HUDEP-2 (cell line): ENCODE data around the gene ACYP2.

Source experiments
- DNase-seq, 76 experiments: peaks; one replicate each; lab custom pipeline; 2025; ENCODE audit not compliant: unreplicated experiment in 76 of 76; lab: John Stamatoyannopoulos, UW

Gene ACYP2

DNA sequence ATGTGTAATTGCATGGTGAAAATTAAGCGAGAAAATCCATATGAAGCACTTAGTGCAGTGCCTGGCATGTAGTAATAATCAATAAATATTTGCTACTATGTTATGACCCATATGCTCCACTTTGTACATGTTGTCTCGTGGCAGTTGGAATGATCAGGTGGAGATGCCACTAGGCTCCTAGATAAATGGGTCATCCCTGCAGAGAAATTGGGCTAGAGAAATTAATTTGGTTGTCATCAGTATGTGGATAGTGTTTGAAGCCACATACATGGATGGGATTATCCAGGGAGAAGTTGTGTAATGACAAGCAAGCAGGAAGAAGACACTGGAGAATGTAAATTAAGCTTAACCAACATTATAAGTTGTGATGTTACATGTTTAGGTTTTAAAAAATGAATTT, 33.0 kb downstream of the ACYP2 start:
- no peak for DNase-seq

- no peak for DNase-seq
Measured at GRCh38 chr2:54149638-54150441, 34.4 kb downstream of the ACYP2 start.

GRCh38 chr2:54158311-54158710, 42.9 kb downstream of the ACYP2 start:
- no peak for DNase-seq

DNA sequence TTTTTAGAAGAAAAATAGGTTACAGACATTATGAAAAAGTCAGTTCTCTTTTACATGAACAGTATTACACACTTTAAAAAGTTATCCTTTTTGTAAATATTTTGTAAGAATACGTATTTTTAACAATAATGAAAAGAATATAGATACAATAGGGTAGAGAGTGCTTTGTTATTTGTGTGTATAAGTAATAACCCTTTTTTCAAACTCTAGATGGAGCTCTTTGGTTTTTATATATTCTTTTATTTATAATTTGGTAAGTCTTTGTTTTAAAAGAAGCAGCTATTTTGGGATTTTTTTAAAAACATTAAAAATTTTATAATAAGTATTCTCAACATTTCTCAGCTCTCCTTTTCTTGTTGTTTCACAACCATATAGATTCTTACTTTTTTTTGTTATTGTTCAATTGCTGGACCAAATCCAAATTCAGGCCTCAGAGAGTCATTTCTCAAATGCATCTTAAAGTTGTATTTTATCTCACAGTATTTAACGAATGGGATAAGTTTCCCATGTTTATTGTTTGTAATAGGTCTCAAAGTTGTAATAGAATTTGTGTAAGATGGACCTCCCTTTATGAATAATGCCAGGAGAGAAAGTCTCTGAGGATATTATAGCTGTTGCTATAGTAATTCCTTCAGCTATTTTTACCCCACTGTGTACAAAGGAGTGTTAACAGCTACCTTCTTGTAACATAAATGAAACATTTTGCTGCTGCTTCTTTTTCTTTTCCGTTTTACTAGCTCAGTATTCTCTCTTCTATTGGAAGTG, 46.4 kb downstream of the ACYP2 start:
- no peak for DNase-seq

DNA sequence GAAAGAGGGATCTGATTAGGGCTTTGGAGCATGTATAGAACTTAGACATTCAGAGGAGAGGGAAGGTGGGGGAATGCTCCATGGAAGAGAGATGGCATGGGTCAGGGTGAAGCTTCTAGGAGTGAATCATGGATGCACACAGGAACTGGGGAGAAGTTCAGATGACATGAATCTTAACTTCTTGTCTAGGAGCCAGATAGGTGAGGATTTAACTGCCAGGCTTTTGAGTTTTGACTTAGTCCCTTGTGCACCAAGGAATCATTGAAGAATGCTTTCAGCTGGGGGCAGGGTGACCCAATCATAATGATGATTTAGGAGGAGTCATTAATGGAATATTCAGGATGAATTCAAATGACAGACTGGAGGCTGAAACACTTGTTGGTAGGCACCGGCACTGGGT, 48.7 kb downstream of the ACYP2 start:
- DNase-seq, result no peak

GRCh38 chr2:54166121-54166773, 50.8 kb downstream of the ACYP2 start:
- DNase-seq, result peak in 3 of 76 experiments; percentile 2 to 28 (median 12)

DNA sequence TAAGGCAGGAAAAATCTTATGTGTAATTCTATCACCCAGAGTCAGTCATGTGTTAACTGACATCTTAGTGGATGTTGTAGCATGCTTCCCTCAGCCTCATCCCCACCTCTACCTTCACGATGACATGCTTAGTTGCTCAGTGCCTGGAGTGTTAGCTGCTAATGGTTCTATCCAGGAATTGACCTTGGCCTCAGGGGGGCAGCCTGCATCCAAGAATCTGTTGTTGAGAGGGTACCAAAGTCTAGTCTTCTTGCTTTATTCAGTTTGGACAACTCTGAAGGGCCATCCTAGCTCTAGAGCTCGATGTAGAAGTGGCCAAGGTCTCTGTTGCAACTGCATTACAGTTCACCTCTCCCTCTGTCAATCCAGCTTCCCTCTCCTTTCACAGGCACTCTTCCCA, 61.2 kb downstream of the ACYP2 start:
- peak in 1 of 76 experiments; percentile 5 for DNase-seq

DNA sequence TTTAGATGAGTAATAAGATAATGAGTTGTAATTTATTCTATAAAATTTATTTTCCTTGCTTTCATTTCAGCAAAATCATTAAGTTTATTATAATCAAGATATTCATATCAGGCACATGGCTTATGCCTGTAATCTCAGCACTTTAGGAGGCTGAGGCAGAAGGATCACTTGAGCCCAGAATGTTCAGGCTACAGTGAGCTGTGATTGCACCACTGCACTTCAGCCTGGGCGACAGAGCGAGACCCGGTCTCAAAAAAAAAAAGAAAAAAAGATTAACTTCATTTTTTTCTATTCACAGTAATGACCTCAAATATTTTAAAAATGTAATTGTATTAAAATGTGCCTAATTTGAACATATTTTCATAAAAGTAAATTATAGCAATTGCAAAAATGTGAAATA, 67.9 kb downstream of the ACYP2 start:
- no peak for DNase-seq

DNA sequence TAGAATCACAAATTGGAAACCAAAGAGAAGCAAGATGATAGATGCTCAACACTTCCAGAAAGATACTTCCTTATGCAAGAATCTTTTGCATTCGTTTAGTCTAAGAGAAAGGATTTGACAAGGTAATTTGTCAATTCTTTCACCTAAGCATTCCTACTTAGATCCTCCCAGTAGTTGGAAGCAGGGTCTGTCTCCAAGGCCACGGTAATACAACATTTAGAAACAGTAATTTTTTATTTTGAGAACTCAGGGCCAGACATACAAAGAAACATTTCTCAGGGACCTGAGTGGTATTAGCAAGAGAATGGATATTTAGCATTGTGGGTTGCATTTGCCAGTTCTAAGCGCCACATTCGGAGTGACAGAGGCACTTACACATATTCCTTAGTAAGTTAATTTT, 68.6 kb downstream of the ACYP2 start:
- DNase-seq, result no peak

- no peak for DNase-seq
Measured at GRCh38 chr2:54185105-54185504, 69.7 kb downstream of the ACYP2 start.

- DNase-seq, result no peak
Measured at GRCh38 chr2:54187331-54187730, 71.9 kb downstream of the ACYP2 start.

- DNase-seq, result no peak
Measured at GRCh38 chr2:54189539-54189938, 74.1 kb downstream of the ACYP2 start.

DNA sequence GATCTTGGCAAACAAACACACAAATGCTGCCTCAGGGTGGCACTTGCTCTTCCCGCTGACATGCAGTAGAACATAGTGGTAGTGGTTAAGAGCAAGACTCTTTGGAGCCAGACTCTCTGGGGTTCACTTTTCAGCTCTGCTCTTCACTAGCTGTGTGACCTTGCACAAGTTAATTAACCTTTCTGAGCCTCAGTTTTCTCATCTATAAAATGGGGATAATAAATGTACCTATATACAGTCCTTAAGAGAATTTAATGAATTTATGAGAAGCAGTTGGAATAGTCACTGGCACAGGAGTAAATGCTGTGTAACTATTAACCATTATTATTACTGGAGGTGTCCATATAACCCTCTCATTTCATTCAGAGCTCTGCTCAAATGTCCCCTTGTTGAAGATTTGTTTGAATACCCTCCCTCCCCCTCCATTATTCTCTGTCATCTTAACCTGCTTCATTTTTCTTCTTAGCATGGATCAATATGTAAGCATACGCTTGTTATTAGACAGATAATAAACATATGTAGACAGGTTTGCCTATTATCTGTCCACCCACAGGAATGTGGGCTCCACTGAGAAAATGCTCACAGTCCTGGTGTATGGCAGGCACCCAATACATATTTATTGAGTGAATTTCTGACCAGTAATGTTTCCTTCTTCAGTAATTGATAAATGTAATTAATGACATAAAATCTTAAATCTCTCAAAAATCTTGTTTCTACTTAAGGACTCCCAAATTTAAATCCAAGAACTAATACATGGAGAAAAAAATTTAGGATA, 76.1 kb downstream of the ACYP2 start:
- no peak for DNase-seq

DNA sequence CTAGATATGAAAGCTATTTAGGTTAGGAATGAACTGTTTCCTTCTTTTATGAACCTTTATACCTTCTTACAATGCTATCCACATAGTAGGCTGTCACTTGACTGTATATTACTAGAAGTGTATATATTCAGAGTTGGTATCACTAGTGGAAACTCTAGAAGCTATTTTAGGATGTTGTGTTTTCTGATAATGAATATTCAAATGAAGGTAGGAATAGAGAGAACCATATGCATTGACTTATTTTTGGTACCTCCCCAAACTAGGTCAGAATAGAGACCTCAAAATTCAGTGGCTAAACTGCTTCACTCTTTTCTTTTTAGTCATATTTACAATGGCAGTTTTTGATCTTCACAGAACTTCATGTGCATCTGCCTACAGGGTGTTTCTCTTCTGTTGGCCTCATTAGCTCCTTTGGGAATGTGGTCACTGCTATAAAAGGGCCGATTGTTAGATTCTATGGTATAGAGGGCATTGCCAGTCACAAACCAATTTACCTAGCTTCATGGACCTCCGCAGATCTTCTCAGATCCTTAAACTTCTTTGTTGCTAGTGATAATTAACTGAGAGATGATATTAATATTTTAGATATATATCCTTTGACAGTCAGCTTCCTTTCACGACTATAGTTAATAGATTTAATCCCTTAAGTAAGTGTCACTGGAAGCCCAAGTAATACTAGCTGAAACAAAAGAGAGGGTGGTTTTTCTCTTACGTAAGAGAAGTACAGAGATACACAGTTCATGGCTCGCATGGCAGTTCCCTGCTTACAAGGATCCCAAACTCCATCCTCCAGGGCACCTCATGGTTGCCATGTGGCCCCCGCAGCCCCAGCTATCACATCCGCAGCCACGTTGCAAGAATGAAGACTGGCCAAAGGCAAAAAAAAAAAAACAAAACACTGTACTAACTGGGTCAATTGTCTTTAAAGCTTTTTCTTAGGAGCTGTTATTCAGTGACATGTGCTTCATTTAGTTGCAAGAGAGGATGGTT, 79.6 kb downstream of the ACYP2 start:
- DNase-seq, result no peak

GRCh38 chr2:54196646-54197045, 81.2 kb downstream of the ACYP2 start:
- DNase-seq, result no peak

GRCh38 chr2:54204476-54204875, 89.1 kb downstream of the ACYP2 start:
- no peak for DNase-seq

- DNase-seq, result peak in 12 of 76 experiments; percentile 1 to 25 (median 9)
Measured at GRCh38 chr2:54206596-54206995, 91.2 kb downstream of the ACYP2 start.

DNA sequence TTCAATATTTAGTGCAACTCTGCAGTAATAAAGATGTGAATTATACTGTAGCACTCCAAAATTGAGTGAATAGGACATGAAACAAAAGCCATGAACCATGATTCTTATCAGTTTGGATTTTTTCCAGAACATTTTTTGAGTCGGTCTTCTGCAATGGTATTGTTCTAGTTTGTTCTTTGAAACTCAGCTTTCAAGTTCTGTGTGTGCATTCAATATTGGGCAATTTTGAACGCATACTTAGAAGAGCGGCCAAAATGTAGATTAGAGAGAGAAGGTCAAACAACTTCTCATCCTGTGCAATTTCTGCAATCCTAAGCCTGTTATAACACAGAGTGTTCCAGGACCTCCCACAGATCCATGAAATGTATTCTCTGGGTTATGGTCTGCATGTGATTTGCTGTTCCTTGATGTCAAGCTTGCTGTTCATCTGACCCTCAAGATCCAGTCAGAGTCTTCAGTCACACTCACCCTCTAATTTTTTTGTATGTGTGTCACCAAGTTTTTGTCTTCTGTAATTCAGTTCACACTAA, 92.3 kb downstream of the ACYP2 start:
- DNase-seq, result no peak
